BLaER1 treated with 17β-estradiol and CSF1 and Interleukin-3, amounts not matched to agents 10 nM and 100 nM (cell line): ENCODE measurements around the gene LPP.

Experiments used
- H3K27ac ChIP-seq, 11 experiments: shearing (Covaris generic); formaldehyde crosslinking; 2 replicates each; pipeline ENCODE4 v1.8.1; 2022
- H3K27me3 ChIP-seq, 11 experiments: shearing (Covaris generic); formaldehyde crosslinking; 2 replicates each; pipeline ENCODE4 v1.8.1; 2022
- H3K36me3 ChIP-seq, 11 experiments: shearing (Covaris generic); formaldehyde crosslinking; 2 replicates each; pipeline ENCODE4 v1.8.1; 2022
- H3K4me1 ChIP-seq, 10 experiments: shearing (Covaris generic); formaldehyde crosslinking; 2 replicates each; pipeline ENCODE4 v1.8.1; 2022
- H3K4me2 ChIP-seq, 11 experiments: shearing (Covaris generic); formaldehyde crosslinking; 2 replicates each; pipeline ENCODE4 v1.8.1; 2022
- H3K4me3 ChIP-seq, 10 experiments: shearing (Covaris generic); formaldehyde crosslinking; 2 replicates each; pipeline ENCODE4 v1.8.1; 2022
- H3K9ac ChIP-seq, 11 experiments: shearing (Covaris generic); formaldehyde crosslinking; 2 replicates each; pipeline ENCODE4 v1.8.1; 2022
- H3K9me3 ChIP-seq, 11 experiments: shearing (Covaris generic); formaldehyde crosslinking; replicated peaks in 1 of 11; 2 replicates each; pipeline ENCODE4 v1.8.1; 2022
- H4K20me1 ChIP-seq, 11 experiments: shearing (Covaris generic); formaldehyde crosslinking; 2 replicates each; pipeline ENCODE4 v1.8.1; 2022
- Cebpa-rat ChIP-seq, 11 experiments: shearing (Covaris generic); IDR thresholded peaks; 2 replicates each; pipeline ENCODE4 v1.8.1; 2022

LPP gene

GRCh38 chr3:188365988-188366698, 212.2 kb downstream of the LPP start:
- no peak for TF ChIP-seq Cebpa-rat (IDR thresholded peaks at IDR 0.05)
- no peak overlapping the region for H3K27ac ChIP-seq
- peaks cover 13 to 51% (median 20%) of the 10 kb centered on the region in 10 experiments; a peak in 19 of 20 replicates for H3K4me1 ChIP-seq
- no peaks in the 10 kb centered on the region; a peak in 1 of 22 replicates for H4K20me1 ChIP-seq
- no peaks in the 10 kb centered on the region for H3K27me3 ChIP-seq
- H3K9ac ChIP-seq = no peak overlapping the region
- peaks cover 0 to 8% (median 0%) of the 10 kb centered on the region in 11 experiments; a peak in 3 of 22 replicates for H3K9me3 ChIP-seq
- no peak overlapping the region for H3K4me2 ChIP-seq
- H3K36me3 ChIP-seq = peaks cover 0 to 21% (median 0%) of the 10 kb centered on the region in 11 experiments; a peak in 3 of 22 replicates
- H3K4me3 ChIP-seq = no peak overlapping the region

- peaks cover under 1 to 39% (median 8%) of the 10 kb centered on the region in 10 experiments; a peak in 18 of 20 replicates for H3K4me1 ChIP-seq
- H4K20me1 ChIP-seq = no peaks in the 10 kb centered on the region; a peak in 1 of 22 replicates
- H3K27me3 ChIP-seq = no peaks in the 10 kb centered on the region
- no peak overlapping the region for H3K9ac ChIP-seq
- H3K27ac ChIP-seq = no peak overlapping the region
- H3K4me2 ChIP-seq = no peak overlapping the region
- H3K36me3 ChIP-seq = peaks cover 0 to 26% (median 0%) of the 10 kb centered on the region in 11 experiments; a peak in 3 of 22 replicates
- H3K4me3 ChIP-seq = no peak overlapping the region
- peaks cover 0 to 13% (median 4%) of the 10 kb centered on the region in 11 experiments; a peak in 6 of 22 replicates for H3K9me3 ChIP-seq
- TF ChIP-seq Cebpa-rat (IDR thresholded peaks at IDR 0.05) = no peak
These were observed 213.7 kb downstream of the LPP start for GRCh38 chr3:188367678-188368077.

GRCh38 chr3:188369526-188369925, 215.6 kb downstream of the LPP start:
- Histone ChIP-seq H3K4me2 (no peak overlapping the region), H3K9ac (no peak overlapping the region)
- TF ChIP-seq Cebpa-rat (IDR thresholded peaks at IDR 0.05) = no peak

GRCh38 chr3:188370081-188370830, 216.3 kb downstream of the LPP start:
- H3K9me3 ChIP-seq = peaks cover 0 to 23% (median 8%) of the 10 kb centered on the region in 11 experiments; a peak in 10 of 22 replicates
- H4K20me1 ChIP-seq = no peaks in the 10 kb centered on the region; a peak in 1 of 22 replicates
- H3K4me1 ChIP-seq = peaks cover 0 to 24% (median 0%) of the 10 kb centered on the region in 10 experiments; a peak in 3 of 20 replicates
- no peak overlapping the region for H3K4me2 ChIP-seq
- no peak overlapping the region for H3K4me3 ChIP-seq
- no peak for TF ChIP-seq Cebpa-rat (IDR thresholded peaks at IDR 0.05)
- no peak overlapping the region for H3K9ac ChIP-seq
- H3K36me3 ChIP-seq = peaks cover 0 to 14% (median 0%) of the 10 kb centered on the region in 11 experiments; a peak in 3 of 22 replicates
- H3K27me3 ChIP-seq = no peaks in the 10 kb centered on the region
- no peak overlapping the region for H3K27ac ChIP-seq

More at GRCh38 chr3:188369526-188369925, 215.6 kb downstream of the LPP start:
- H3K27ac ChIP-seq = no peak overlapping the region
- no peaks in the 10 kb centered on the region; a peak in 1 of 22 replicates for H4K20me1 ChIP-seq
- H3K9me3 ChIP-seq = peaks cover 0 to 21% (median 7%) of the 10 kb centered on the region in 11 experiments; a peak in 7 of 22 replicates
- H3K36me3 ChIP-seq = peaks cover 0 to 14% (median 0%) of the 10 kb centered on the region in 11 experiments; a peak in 3 of 22 replicates
- peaks cover 0 to 31% (median 0%) of the 10 kb centered on the region in 10 experiments; a peak in 3 of 20 replicates for H3K4me1 ChIP-seq
- no peaks in the 10 kb centered on the region for H3K27me3 ChIP-seq
- H3K4me3 ChIP-seq = no peak overlapping the region

- H3K4me2 ChIP-seq = no peak overlapping the region
- no peak overlapping the region for H3K9ac ChIP-seq
- H3K4me1 ChIP-seq = peaks cover 0 to 9% (median 0%) of the 10 kb centered on the region in 10 experiments; a peak in 1 of 20 replicates
- H3K9me3 ChIP-seq = peaks cover 16 to 25% (median 22%) of the 10 kb centered on the region in 11 experiments; a peak in 21 of 22 replicates
- no peak overlapping the region for H3K4me3 ChIP-seq
- TF ChIP-seq Cebpa-rat (IDR thresholded peaks at IDR 0.05) = no peak
- no peak overlapping the region for H3K27ac ChIP-seq
- H3K36me3 ChIP-seq = peaks cover 0 to 16% (median 0%) of the 10 kb centered on the region in 11 experiments; a peak in 6 of 22 replicates
- H4K20me1 ChIP-seq = no peaks in the 10 kb centered on the region
- H3K27me3 ChIP-seq = no peaks in the 10 kb centered on the region
These were observed 224.8 kb downstream of the LPP start for GRCh38 chr3:188378786-188379185.

- no peak overlapping the region for H3K4me2 ChIP-seq
- no peak overlapping the region for H3K4me3 ChIP-seq
- no peaks in the 10 kb centered on the region for H3K27me3 ChIP-seq
- H3K36me3 ChIP-seq = peaks cover 0 to 16% (median 0%) of the 10 kb centered on the region in 11 experiments; a peak in 6 of 22 replicates
- H3K9ac ChIP-seq = no peak overlapping the region
- H3K9me3 ChIP-seq = peaks cover 16 to 30% (median 20%) of the 10 kb centered on the region in 11 experiments; a peak in 21 of 22 replicates
- no peak overlapping the region for H3K27ac ChIP-seq
- TF ChIP-seq Cebpa-rat (IDR thresholded peaks at IDR 0.05) = no peak
- H4K20me1 ChIP-seq = no peaks in the 10 kb centered on the region
- H3K4me1 ChIP-seq = peaks cover 0 to 24% (median 7%) of the 10 kb centered on the region in 10 experiments; a peak in 11 of 20 replicates
These were observed 226.3 kb downstream of the LPP start for GRCh38 chr3:188380252-188380651.

- H3K4me2 ChIP-seq = no peak overlapping the region
These were observed 226.8 kb downstream of the LPP start for GRCh38 chr3:188380722-188381121.

GRCh38 chr3:188383748-188384147, 229.8 kb downstream of the LPP start:
- no peaks in the 10 kb centered on the region for H3K27me3 ChIP-seq
- H3K4me1 ChIP-seq = peaks cover 0 to 58% (median 17%) of the 10 kb centered on the region in 10 experiments; a peak in 13 of 20 replicates
- H3K36me3 ChIP-seq = peaks cover 0 to 4% (median 0%) of the 10 kb centered on the region in 11 experiments; a peak in 1 of 22 replicates
- H4K20me1 ChIP-seq = no peaks in the 10 kb centered on the region
- no peak overlapping the region for H3K9ac ChIP-seq
- no peak overlapping the region for H3K4me2 ChIP-seq
- no peak overlapping the region for H3K4me3 ChIP-seq
- peaks cover 2 to 13% (median 4%) of the 10 kb centered on the region in 11 experiments; a peak in 17 of 22 replicates for H3K9me3 ChIP-seq
- H3K27ac ChIP-seq = no peak overlapping the region
- no peak for TF ChIP-seq Cebpa-rat (IDR thresholded peaks at IDR 0.05)

More at GRCh38 chr3:188380722-188381121, 226.8 kb downstream of the LPP start:
- H4K20me1 ChIP-seq = no peaks in the 10 kb centered on the region
- peaks cover 16 to 30% (median 20%) of the 10 kb centered on the region in 11 experiments; a peak in 21 of 22 replicates for H3K9me3 ChIP-seq
- H3K27ac ChIP-seq = no peak overlapping the region
- no peak overlapping the region for H3K9ac ChIP-seq
- no peak overlapping the region for H3K4me3 ChIP-seq
- TF ChIP-seq Cebpa-rat (IDR thresholded peaks at IDR 0.05) = no peak
- peaks cover 0 to 16% (median 0%) of the 10 kb centered on the region in 11 experiments; a peak in 6 of 22 replicates for H3K36me3 ChIP-seq
- H3K27me3 ChIP-seq = no peaks in the 10 kb centered on the region
- peaks cover 0 to 29% (median 11%) of the 10 kb centered on the region in 10 experiments; a peak in 13 of 20 replicates for H3K4me1 ChIP-seq
